CD4-positive, alpha-beta T cell treated with Interleukin-4 for 4 hours (primary cell): ENCODE results near the gene AVPI1.

Experiments used
- DNase-seq: peaks from one replicate; pipeline ENCODE4 v3.0.0-alpha.2; 2020

Gene AVPI1, protein sequence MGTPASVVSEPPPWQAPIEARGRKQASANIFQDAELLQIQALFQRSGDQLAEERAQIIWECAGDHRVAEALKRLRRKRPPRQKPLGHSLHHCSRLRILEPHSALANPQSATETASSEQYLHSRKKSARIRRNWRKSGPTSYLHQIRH

DNA sequence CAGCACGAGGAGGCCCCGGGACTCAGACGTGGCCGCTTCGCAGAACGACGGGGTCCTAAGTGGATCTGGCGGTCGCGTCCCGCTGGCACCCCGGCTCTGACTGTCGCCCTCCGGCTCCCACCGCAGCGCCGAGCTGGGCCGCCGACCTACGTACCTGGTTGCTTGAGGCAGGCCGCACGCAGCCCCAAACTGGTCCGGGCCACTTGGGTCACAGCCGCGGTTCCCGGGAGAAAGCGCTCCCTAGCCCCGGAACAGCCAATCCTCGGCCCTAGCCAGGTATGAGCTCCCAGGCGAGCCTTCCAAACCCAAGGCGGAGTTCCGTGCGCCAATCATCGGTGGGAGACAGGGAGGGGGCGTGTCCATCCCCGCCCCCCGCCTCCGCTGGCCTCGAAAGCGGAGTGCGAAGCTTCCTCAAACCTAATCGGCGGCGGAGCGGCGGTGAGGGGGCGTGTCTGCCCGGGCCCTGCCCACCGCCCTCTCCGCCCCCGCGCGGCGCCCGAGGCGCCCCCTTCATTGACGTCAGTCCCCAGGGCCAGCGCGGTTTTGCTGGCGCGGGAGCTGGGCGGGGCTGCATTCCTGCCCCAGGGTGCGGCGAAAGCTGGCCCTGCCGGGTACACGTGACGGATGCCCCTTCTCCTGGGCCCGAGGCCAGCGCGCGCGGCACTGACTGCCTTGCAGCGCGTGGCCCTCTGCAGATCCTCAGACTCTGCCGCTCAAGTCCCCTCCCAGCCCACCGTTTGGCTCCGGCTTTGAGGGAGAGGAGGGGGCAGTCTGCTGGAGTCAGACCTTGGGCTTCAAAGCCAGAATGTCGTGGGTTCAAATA lies at the start of gene AVPI1:
TSS of gene AVPI1 (minus strand) at position 280 of the 823 bp plus-strand sequence. CDS start 7,336 bp downstream, outside the sequence.
- DNase-seq = peak; percentile 93

DNA sequence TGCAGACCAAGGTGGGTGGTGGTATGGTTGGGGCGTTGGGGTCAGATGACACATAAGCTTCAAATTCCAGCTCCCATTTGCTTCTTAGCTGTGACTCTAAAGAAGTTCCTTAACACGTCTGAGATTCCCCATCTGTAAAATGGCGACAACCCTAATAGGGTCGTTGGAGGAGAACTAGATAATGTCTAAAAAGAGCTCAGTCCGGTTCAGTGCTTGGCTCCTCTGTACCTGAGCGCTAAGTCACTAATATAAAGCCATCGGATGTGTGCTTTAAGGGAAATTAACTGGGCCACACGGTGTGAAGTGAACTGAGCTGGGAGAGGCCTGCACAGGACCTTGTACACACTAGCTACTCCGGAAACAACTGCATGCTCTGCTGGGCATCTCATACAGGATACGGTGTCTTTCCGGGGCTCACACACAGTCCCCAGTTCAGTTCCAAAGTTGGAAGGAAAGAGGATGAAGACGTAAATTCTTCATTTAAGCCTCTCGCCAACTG lies 49.4 kb upstream of the AVPI1 start:
- DNase-seq = no peak

DNA sequence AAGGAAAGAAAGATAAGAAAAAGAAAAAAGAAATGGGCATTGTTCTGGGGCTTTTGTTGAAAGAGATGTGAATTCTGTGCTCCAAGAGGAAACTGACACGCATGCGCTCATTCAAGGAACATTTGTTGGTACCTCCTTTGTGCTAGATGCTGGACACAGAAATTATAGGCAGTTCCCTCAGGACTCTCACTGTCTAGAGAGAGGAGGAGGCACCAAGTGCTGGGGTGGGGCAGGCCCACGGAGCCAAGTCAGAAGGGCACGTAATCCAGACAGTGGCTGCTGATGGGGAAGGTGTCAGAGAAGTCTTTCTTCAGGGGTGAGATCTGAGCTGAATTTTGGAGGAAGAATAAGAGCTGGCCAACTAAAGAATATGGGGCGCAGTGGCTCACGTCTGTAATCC lies 47.0 kb upstream of the AVPI1 start:
- no peak for DNase-seq

- no peak for DNase-seq
Observed at GRCh38 chr10:97733256-97733655, 46.2 kb upstream of the AVPI1 start.

DNA sequence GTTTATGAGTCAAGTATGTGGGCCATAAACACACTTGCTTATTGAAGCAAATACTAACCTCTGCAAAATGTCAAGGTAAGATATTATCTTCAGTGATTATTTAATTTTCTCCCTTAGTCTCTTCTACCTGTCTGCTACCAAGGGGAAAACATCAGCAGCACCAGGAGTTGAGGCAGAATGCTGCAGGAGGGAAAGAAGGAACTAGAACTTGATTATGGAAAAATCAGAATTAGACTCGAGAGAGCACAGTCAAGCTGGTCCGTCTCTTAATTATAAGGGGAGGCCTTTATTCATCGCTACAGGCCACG lies 45.0 kb upstream of the AVPI1 start:
- DNase-seq = no peak

DNA sequence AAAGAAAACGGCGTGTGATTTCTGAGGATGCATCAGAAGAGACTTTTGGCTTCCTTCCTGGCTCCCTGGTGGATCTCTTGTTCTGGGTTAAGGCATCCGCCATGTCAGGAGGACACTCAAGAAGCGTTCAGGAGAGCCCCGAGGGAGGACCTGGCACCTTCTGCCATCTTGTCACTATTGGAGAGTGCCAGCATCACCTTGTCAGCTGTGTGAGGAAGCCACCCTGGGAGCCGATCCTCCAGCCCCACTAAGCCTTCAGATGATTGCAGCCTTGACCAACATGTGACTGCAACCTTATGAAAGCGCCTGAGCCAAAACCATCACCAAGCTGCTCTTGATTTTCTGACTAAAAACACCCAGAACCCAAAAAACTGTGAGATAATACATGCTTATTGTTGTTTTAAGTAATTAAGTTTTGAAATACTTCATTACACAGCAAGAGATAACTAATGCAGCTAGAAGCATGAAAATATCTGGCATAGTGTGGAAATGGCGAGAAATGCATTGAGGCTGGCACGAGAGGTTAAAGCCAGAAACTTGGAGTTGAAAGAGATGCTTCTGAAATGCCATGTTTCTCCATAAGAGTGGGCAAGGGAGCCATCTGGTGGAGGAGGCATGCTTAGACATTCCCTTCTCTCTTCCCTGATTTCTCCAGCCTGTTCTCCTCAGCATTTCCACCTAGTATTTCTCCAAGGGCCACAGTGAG lies 44.5 kb upstream of the AVPI1 start:
- peak; percentile 56 for DNase-seq

DNA sequence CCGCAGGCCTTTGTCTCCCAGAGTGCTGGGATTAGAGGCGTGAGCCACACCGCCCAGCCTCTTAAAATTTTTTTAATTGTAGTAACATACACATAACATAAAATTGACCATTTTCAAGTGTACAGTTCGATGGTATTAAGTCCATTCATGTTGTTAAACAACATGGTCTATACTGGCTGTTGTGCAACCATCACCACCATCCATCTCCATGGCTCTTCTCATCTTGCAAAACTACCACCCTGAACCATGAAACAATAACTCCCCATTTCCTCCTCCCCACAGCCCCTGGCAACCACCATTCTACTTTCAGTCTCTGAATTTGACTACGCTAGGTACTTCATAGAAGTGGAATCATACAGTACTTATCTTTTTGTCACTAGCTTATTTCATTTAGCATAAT lies 42.0 kb upstream of the AVPI1 start:
- no peak for DNase-seq

- DNase-seq = no peak
Observed at GRCh38 chr10:97726636-97727178, 39.7 kb upstream of the AVPI1 start.

- DNase-seq = no peak
Observed at GRCh38 chr10:97724341-97724941, 37.4 kb upstream of the AVPI1 start.

GRCh38 chr10:97723001-97723400 lies 36.0 kb upstream of the AVPI1 start:
- DNase-seq = no peak

- DNase-seq = no peak
Observed at GRCh38 chr10:97721871-97722780, 35.1 kb upstream of the AVPI1 start.

DNA sequence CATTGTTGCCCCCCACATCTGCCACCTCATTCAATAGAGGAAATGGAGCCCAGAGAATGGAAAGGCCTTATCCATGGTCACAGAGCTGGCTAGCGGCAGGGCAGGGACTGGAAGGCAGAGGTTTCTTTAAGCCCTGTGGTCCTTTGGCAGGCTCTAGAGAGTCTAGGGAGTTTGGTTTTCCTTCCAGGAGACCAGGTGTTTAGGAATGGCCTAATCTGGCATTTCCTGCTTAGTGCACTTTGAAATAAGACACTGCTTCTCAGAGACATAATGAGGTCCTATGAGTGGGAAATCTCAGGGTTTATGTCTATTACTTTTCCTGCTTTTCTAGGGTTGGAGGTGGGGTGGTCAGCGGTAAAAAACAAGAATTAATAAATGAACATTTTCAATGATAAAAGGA lies 32.6 kb upstream of the AVPI1 start:
- no peak for DNase-seq

DNA sequence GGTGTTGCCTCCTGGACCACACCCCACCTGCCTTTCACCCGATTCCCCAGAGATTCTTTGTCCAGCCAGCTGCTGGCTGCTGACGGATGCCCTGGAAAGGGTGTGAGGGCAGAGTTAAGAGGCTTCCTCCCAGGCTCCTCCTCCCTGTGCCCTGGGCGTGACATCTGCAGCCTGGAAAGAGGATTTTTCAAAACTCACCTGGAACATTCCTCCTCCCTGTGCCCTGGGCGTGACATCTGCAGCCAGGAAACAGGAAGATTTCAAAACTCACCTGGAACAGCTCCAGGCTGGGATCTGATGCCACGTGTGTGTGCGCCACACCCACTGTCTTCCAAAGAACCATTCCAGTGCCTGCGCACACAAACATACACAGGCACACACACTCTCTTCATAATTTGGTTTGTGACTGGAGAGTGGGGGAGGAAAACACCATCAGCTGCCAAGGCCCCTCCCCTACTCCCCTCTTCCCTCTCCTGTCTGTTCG lies 31.7 kb upstream of the AVPI1 start:
- no peak for DNase-seq

GRCh38 chr10:97718178-97718577 lies 31.1 kb upstream of the AVPI1 start:
- no peak for DNase-seq

DNA sequence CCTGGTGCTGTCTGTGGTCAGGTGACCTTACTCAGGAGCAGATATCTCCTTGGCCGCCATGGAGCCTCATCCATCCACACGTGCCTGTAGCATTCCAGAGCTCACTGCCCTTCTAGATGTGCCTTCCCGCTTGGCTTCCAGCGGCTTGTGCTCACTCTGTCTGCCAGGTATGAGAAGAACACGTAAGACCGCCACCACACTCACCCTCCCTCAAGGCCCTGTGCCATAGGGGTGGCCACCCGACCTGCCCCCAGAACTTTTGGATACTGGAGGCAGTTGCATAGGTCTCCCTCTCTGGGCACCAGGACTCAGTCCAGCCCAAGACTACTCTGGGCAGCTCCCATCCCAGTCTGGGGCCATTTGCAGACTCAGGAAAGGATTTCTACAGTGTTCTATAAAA lies 30.6 kb upstream of the AVPI1 start:
- no peak for DNase-seq

GRCh38 chr10:97715259-97715874 lies 28.3 kb upstream of the AVPI1 start:
- DNase-seq = no peak

- no peak for DNase-seq
Observed at GRCh38 chr10:97714401-97715258, 27.6 kb upstream of the AVPI1 start.

GRCh38 chr10:97713826-97714400 lies 26.9 kb upstream of the AVPI1 start:
- peak; percentile 49 for DNase-seq

DNA sequence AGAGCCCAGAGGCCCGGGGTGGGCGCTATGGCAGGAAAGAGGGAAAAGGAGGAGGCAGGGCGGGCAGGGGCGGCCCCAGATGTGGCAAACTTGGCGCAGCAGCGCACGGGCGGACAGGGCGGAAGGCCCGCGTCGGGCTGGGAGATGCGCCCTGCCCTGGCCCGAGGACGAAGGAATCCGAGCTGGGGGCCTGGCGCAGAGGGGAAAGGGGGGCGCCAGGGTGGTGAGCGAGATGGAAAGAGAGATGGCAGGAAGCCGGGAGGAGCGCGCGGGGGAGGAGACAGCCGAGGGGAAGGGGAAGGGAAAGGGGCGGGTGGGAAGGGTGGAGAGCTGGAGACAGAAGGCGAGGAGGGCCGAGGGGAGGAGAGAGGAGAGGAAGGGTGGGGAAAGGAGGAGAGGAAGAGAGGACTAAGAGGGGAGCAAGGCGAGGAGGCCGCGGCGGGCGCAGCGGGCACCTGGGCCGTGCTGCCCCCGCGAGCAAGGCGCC lies 26.3 kb upstream of the AVPI1 start, which contains the start of gene MARVELD1:
TSS of gene MARVELD1 (plus strand) at position 392 of the 487 bp plus-strand sequence. CDS start 147 bp downstream, outside the sequence.
- no peak for DNase-seq
